Stimulated activated CD8-positive, alpha-beta memory T cell treated with anti-CD3 and anti-CD28 coated beads, Interleukin-4, amount 100 ng/mL, for 1 hour (primary cell): ENCODE data around the gene VSIG4.

Experiments used
- DNase-seq, 2 donors: peaks; one replicate each; pipeline ENCODE4 v3.0.0-alpha.2; 2020; ENCODE audit warnings: low read depth in 2 of 2, low spot score in 1 of 2

VSIG4 gene

DNA sequence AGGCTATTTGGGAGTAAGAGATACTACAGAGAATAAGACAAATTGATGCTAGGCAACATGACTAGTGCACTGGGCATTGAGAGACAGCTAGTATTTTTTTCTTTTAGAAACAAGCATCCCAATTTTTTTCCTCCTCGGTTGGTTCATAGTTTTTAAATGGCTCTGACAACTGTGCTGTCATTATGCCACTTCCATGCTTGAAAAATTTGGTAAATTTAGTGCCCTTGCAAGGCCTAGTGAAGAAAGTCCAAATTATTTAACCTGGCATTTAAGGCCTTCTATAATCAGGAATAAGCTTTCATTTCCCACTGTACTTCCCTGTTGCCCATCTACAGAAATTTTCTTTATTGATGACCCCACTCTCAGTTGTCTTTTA is 15.8 kb downstream of the VSIG4 start:
- no peak for DNase-seq

DNA sequence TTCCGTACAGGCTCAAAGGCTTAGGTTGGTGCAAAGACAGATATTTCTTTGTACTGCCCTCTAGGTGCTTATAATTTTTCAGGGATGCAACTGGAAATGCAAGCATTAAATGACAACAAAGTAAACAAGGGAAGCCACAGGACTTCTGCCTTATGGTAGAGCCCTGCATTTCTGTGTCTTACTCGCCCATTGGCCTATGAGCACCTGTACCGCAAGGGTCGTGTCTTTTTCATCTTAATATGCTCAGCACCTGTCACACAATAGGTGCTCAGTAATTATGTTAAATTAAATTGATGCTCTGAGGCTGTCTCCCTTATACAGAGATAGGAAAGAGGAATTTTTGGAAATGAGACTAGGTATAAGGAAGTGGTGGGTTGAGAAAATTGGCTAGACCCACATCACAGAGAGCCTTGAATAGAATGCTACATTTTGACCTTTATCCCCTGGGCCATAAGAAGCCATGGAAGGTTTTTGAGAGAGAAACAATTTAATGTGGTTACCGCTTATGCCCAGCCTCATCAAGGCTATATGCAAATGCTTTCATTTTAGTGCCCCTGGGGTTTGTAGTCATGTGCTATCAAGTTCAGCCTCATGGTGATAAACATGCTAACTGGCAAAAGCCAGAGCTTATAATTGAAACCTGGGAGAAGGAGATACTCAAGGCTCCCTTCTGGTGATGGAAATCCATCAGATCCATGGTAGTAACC is 16.3 kb downstream of the VSIG4 start:
- DNase-seq: no peak

DNA sequence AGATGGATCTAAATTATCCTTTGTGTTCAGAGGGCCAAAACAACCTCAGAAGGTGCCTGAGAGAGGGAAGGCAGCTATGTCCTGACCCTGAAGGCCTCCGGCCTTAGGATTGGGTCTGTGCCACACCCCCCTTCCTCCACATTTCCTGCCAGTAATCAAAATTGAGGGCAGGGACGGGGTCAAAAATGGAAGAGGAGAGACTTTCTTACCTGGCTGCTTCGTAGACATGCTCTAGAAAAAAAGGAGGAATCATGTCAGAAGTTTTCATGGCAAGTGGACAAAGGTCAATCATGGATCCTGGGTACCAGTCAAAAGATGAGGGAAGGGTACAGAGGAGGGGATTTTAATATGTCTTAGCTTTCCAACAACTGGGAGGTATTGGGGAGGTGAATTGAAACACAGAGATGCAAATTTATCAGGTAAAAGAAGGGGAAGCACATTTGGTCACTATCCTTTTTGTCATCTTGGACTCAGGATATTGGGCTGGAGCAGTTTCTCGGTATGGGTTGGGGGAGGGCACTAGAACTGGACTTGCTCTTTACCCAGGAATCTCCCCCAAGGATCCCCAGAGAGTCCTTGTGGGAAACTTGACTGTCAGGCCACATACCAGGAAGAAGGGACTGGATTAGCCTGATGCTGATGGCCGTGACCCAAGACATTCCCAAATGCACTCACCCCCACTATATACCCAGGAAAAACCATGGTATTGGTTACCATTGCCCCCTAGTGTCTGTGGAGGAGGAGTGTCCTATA is 17.1 kb downstream of the VSIG4 start:
- DNase-seq: no peak

DNA sequence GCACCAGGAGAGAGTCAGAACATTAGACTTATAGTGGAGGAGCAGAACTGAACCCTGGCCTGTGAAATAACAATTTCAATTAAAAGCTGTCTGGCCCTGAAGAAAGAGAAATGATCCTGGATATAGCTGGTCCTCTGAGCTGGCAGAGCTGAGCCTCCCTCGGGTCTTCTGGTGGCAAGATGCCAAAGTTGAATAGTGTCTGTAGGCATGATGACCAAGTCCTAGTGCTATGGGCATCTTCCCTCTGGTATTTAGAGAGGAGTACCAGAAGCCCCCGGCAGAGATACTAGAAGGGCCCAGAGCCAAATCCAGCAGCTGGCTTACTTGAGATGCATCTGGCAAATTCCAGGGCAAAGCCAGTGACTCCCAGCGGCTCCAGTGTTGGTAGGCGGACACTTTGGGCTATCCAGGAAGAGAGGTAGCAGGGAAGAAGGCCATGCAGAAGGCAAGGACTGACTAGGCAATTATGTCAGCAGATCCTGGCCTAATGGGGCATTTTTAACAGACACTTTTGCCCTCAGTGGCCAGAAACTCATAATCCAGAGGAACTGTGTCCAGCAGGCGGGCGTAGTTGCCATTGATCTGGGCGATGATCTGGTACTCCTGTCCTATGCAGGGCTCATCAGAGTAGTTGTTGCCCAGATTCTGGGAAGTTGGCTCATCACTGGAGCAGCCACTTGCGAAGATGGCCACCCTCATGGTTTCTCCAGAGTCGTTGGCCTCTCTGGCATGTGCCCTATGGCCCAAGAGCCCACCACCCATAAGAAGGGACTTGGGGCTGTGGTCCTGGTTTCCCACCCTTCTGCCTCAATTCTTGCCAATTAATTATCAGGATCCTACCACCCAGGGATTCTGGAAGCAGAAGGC is 17.9 kb downstream of the VSIG4 start:
- no peak for DNase-seq

DNA sequence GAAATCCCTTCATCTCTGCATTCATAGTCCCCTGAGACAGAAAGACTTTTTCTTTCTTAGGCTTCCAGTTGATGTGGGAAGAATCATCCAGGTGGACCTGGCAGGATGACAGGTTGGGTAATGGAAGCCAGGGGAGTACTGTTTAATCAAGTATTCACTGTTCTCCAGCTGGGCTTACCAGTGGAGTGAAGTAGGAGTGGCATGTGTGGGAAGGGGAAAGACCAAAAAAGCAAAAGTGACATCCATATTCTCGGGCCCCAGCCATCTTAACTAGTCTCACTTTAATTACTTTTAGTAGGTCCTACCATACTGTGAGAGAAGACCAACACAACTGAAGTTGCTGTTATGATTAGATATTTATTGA is 18.5 kb downstream of the VSIG4 start:
- no peak for DNase-seq

DNA sequence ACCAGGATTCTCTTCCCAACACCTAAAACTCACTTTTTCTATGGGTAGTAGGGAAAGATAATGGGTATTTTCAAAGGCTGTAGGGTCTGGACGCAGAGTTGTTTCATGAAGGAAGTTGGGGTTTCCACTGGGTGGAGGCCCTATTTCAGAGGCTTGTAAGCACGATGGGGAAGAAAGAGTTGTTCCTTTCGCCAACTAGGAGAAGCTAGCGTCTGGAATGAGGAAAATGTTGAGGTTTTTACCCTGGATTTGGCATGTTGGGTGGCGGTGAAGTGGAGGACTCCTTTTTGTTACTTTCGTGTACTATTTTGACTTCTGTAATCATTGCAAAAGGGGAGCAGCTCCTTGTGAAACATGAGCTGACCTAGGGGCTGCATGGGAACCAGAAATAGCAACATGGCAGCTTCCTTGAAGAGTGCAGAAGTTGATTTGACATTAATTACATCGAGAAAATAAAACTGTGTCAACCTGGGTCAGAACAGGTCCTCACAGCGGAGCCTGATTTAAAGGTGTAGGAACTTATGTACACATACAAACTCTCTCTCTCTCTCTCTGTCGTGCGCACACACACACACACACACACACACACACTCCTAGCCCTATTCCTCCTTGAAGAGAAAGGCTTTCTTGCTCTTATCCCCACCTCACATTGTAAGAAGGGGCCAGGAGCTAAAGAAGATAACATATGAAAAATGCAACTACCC is 19.1 kb downstream of the VSIG4 start:
- DNase-seq: no peak

DNA sequence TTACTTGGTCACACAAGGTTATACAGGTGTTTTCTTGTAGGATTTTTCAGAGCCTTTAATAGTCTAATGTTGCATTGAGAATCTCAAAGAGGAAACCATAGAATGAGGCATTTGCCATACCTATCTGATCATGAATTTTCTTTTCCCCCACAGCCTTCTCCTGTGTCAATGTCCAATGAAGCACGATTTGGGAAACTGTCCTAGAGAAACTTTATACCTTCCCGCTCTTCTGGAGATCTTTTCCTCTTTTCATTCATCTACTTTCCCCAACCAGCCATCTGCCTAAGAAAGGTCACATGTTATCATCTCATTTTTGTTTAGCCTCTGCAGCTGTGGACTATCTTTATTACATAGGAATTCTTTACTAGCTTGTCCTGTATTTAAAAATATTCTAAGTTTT is 19.9 kb downstream of the VSIG4 start:
- DNase-seq: no peak

DNA sequence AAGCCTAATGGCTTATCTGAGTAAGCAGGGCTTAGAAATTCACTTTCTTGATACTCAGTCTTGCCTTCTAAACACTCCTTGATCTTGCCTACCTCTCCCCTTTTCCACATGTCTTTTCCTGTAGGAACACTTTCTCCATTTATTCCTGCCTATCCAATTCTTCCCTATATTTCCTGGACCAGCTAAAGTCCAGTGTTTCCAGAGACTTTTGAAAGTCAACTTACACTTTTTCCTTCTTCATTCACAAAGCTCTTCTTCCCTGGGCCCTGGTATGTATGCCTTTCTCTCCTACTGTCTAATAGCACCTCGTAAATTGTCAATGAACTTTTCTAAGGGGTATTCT is 20.6 kb downstream of the VSIG4 start:
- no peak for DNase-seq

DNA sequence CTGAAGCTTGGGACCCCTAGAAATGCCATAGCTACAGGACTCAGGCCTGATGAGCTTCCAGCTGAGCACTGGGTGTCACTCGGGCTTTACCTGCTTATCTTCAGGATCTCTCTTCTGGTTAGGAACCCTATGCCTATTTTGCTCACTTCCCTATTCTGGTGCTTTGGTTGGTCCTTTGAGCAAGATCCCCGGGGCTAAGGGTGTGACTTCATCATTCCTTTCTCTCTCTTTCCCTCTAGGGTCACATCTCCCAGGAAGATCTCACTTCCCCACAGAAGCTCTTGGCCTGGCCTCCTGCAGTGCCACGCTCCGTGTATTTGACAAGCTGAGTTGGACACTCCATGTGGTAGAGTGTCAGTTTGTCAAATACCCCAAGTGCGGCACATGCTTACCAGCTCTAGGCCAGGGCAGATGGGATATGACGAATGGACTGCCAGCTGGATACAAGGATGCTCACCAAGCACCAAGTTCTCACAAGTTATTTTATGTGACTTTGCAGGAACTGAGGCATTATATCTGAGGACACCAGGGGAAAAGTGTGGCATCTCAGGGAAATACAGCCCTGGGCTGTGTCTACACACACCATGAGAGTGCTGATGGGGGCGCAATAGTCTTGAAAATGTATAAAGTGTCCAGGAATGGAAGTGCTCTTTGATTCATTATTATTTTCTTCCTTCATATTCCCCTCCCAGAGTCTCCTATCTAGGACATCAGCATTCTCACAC is 21.1 kb downstream of the VSIG4 start:
- DNase-seq: no peak

DNA sequence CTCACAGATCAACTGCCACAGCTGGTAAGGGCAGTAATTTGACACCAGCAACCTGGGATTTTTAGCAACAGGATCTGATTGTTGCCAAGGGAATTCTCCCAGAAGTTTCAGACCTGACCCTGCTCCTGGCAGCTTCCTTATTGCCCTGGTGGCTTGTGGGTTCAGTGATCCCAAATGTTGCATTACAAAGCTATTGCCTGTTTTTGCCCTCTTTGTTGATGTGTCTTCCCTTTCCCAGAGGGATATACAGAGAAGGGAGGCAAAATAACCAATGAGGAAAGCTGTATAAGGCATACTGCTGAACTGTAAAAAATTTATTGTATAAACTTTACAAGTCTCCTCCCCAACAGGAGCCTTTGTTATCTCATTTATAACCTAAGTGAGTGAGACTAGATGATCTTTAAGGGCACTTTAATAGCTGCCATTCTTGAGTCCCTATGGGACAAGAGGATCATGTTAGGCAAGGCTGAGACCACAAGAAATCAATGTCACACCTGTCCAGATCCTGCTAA is 22.2 kb downstream of the VSIG4 start:
- no peak for DNase-seq

DNA sequence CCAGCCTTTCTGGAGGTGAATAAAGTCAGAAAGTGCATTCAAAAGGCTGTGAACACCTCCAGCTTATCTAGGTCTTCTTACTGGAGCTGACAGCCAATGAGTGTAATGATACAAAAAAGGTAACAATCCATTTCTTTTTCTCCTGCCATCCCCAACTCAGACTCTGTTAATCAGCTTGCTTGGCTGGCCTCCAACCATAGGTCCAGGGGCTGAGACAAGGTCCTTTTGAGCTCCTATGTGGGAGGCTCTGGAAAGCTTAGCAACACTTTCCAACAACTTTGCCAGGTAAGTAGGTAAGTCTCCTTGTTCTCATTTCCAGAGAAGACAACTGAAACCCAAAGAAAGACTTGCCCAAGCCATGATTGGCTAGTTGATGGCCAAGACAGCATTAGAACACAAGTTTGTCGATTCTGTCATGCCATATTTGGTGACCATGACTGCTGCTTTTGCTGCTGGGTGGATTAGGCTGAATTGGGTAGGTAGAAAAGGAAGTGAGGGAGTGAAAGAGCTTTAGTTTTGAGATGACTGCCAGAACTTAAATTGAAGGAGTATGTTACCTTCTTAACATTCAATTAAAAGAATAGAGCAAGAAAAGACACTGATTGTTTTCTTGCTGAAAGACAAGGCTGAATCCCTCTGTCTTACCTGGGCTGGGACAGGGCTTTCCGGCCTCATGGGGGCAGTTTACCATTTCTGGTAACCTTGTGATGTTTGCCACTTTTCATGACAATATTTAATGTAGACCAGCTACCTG is 22.8 kb downstream of the VSIG4 start:
- no peak for DNase-seq

DNA sequence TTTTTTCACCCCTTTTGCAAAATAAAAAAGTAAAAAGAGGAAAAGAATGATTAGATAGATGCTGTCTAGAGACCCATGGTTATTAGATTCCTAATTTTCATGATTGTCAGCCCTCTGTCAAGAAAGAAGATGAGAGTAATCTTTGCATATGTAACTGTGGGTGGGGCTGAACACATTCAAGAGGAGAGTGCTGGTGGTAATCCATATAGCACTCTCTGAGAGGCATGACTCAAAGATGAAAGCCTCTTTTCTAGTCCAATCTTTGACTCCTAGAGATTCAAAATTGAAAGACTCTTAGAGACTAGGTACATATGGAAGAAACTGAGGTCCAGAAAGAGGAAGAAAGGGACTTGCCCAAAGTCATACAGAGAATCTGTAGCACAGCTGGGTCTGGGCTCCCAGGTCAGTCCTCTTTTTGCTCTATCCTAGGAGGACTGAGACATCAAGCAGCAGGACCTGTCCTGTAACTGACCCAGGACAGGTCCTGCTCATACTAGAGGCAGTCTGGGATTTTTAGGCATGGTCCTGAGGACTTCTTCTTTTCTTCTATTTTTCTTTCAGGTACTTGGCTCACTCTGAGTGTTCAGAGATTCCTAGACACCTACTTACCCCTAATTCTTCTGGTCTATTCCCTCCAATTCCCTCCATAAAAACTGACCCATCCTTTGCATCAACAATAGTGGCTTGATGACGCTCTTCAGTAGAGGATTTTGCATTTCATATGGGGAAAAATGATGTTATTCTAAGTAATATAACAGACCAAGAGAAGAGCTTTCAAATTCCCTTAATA is 23.8 kb downstream of the VSIG4 start:
- DNase-seq: no peak

DNA sequence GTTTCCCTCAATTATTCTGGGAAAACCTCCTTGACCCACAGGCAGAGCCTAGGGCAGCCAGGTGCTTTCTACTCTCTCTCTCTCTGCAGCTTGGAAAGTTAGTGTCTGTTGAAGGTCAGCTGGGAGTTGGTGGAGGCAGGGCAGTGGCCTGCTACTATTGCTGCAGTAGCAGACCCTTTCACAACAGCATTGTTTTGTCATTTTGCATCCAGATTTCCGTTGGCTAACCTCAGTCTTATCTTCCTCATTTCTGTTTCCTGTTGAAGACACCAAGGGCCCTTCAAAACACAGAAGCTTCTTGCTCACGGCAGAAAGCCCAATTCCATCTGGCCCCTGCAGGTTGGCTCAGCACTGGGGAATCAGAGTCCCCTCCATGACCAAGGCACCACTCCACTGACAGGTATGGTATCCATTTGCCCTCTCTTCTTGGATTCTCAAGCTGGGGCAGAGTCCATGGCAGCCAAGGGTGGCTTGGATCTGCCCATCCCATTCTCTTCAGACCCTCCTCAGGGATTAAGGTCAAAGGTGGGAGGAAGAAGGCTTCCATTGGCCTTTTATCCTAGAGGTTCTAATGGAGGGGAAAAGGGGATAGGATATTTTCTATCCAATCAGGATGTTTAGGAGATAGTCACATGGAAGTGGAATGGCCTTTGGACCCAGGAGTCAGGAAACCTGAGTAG is 24.6 kb downstream of the VSIG4 start:
- no peak for DNase-seq

DNA sequence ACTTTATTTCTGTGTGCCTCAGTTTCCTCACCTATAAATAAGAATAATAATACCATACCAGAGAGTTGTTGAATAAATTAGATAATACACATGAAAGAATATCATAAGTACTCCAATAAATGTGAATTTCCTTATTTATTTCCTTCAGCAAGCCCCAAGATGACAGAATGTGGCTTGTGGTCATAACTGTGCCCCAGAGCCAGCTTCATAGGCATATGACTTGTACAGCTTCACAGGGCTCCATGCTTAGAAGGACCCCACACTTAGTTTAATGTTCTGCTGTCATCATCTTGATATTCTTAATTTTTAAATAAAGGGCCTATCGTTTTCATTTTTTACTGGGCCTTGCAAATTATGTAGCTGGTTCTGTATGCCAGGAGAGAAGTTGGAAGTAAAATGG is 25.3 kb downstream of the VSIG4 start:
- DNase-seq: no peak

DNA sequence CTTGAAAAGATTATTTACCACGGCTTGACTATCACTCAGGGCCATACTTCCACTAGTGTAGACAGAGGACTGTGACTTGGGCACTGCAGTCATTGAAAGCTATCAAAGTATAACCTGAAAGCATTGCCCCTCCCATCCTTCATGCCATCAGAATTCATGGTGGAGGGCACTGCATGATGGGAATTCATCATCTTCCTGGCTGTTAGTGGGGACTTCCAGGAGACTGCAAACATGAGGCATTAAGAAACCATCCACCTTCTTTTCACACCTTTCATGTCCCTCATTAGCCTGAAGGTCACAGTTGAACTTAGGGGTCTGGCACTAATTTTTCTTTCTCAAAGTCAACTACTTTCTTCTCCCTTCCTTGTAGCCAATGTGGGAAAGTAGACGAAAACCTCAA is 25.8 kb downstream of the VSIG4 start:
- DNase-seq: no peak

DNA sequence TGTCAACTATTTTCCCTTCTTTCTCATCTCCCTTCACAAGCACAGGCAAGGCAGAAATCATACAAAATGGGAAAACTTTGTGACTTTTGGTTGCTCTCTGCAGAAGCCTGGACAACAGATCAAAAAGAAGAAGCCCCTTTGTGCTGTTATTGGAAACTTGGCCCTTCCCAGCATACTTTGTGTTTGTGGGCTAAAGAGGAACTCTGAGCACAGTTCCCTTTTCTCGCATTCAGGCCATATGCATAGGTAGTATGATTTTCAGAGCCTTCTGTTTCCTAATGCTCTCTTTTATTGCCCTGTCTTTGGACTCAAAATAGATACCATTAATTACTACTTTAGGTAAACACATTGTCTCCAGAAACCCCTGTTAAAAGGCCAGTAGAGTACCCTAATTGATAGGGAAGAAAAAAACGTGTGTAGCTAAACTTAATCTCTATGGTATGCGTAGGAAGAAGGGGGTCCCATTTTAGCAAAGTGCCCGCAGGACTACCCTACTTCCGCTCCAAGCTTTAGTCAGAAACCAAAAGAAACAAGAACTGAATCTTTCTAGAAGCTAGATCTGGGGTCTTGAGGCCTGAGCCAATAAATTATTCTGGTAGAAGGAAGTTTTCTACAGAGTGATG is 26.6 kb downstream of the VSIG4 start:
- no peak for DNase-seq

DNA sequence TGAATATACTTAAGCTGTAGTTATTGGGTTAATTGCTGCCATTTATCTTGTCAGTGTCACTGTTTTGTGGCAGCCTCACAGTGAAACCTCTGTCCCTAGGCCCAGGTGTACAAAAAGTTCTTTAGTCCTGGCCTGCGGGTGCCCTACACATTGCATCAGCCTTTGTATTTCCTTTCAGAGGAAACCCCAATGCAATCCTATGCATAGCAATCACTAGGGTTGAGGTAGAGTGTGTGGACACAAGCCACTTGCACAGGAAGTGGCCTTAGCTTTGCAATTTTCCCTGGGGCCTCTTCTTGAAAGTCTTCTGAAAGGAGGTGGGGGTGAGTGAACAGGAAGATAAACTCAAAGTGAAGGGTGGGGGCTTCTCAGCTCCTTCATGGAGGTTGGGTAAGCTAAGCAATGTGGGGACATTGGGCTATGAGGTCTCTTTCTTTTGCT is 27.8 kb downstream of the VSIG4 start:
- no peak for DNase-seq

DNA sequence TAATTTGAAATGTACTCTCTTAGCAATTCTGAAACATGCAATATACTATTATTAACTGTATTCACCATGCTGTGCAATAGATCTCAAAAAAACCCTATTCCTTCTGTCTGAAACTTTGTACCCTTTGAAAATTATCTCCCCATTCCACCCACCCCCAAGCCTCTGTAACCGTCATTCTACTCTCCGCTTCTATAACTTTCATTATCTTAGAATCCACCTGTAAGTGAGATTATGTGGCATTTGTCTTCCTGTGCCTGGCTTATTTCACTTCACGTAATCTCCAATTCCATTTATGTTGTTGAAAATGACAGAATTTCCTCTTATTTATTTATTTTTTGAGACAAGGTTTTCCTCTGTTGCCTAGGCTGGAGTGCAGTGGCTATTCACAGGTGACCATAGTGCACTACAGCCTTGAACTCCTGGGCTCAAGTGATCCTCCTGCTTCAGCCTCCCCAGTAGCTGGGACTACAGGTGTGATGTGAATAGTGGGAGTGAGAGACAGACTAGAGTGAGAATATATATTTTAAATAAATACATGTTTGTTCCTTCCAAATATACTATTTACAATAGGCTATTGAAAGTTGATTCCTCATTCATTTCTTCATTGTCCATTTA is 30.5 kb downstream of the VSIG4 start:
- DNase-seq: no peak
